HepG2 (cell line): Measurements from ENCODE around the gene GRIK5. TPM values are rescaled to one million over a fixed set of nuclear protein-coding genes. Genes with fewer than 3 reads are reported as not detected.

Source experiments
- ATAC-seq: fragments of 200-7000 bp; cut with Tn5 transposase; 3 replicates; pipeline ENCODE4 v1.9.1; 2020; ENCODE audit warnings: mild to moderate bottlenecking, moderate library complexity
- BruUV-seq: library from RNA; stranded (reverse); fragments of 400-500 nt; replicated peaks from 2 replicates; lab custom pipeline; 2021; lab: Mats Ljungman, UMichigan
- CTCF ChIA-PET: fragments of 300-600 bp; formaldehyde crosslinking; extraction: SDS; loops from one replicate; lab custom pipeline; 2021; ENCODE audit warnings: low total read pairs, inconsistent platforms, low intra/inter-chr PET ratio; lab: Yijun Ruan, JAX
- POLR2A ChIA-PET: fragments of 350-600 bp; sonication (Branson Sonifier 250); formaldehyde crosslinking; loops from one replicate; lab custom pipeline; 2020; ENCODE audit warnings: antibody characterized with exemption, inconsistent platforms; lab: Yijun Ruan, JAX
- DNase-seq: peaks from one replicate; pipeline ENCODE4 v3.0.0-alpha.2; 2015; ENCODE audit warnings: low spot score
- FAIRE-seq: peaks from 3 replicates; lab custom pipeline; 2011; peaks lifted over from hg19 to GRCh38; lab: Jason Lieb, UNC
- H2AFZ ChIP-seq: one replicate; pipeline ENCODE4 v1.6.1; 2011; ENCODE audit warnings: low read length, inconsistent platforms
- H3K27ac ChIP-seq: fragments of 300-600 bp; 3 replicates; pipeline ENCODE4 v1.8.0; 2011; ENCODE audit warnings: mixed run types, mild to moderate bottlenecking, mixed read lengths, low read length, inconsistent platforms; ENCODE audit not compliant: insufficient read depth; ENCODE audit errors: extremely low read length
- H3K27me3 ChIP-seq, 2 experiments: fragments of 200-600 bp in 1 of 2; 2 replicates in 1 of 2; 3 replicates in 1 of 2; pipeline versions ENCODE4 v1.6.0 to v1.8.0; 2011; ENCODE audit warnings: low read length in 2 of 2, mild to moderate bottlenecking in 2 of 2, moderate library complexity in 2 of 2, inconsistent platforms in 1 of 2; ENCODE audit not compliant: insufficient read depth in 2 of 2, control insufficient read depth in 1 of 2
- H3K36me3 ChIP-seq, 2 experiments: fragments of 200-600 bp in 1 of 2; replicated peaks in 1 of 2; 2 replicates in 1 of 2; 3 replicates in 1 of 2; pipeline versions ENCODE4 v1.5.1 to v1.8.0; 2011; ENCODE audit warnings: low read length in 2 of 2, inconsistent platforms in 1 of 2; ENCODE audit not compliant: insufficient read depth in 2 of 2, control insufficient read depth in 1 of 2
- H3K4me1 ChIP-seq: 2 replicates; pipeline ENCODE4 v1.5.1; 2012; ENCODE audit warnings: low read length, inconsistent platforms; ENCODE audit not compliant: insufficient read depth
- H3K4me2 ChIP-seq: 2 replicates; pipeline ENCODE4 v1.6.0; 2011; ENCODE audit warnings: low read depth, low read length, inconsistent platforms
- H3K4me3 ChIP-seq, 3 experiments: fragments of 200-600 bp in 1 of 3; sonication (generic), shearing (Covaris generic) in 1 of 3; replicated peaks in 1 of 3; 2 replicates each; pipeline ENCODE4 v1.5.1; 2011 to 2016; ENCODE audit warnings: low read length in 3 of 3, inconsistent platforms in 2 of 3, low read depth in 2 of 3, mild to moderate bottlenecking in 2 of 3, control low read depth in 1 of 3, mixed read lengths in 1 of 3; ENCODE audit not compliant: insufficient read depth in 1 of 3
- H3K79me2 ChIP-seq: one replicate; pipeline ENCODE4 v1.6.1; 2011; ENCODE audit warnings: low read length, inconsistent platforms; ENCODE audit not compliant: insufficient read depth
- H3K9ac ChIP-seq: 2 replicates; pipeline ENCODE4 v1.6.0; 2011; ENCODE audit warnings: mild to moderate bottlenecking, low read depth, low read length, inconsistent platforms; ENCODE audit not compliant: insufficient read depth
- H3K9me3 ChIP-seq: 2 replicates; pipeline ENCODE4 v1.5.1; 2012; ENCODE audit warnings: mild to moderate bottlenecking, low read length
- H4K20me1 ChIP-seq: 2 replicates; pipeline ENCODE4 v1.6.0; 2011; ENCODE audit warnings: inconsistent platforms, mild to moderate bottlenecking, low read length, moderate library complexity; ENCODE audit not compliant: insufficient read depth
- ATF1 ChIP-seq: IDR thresholded peaks from 2 replicates; pipeline ENCODE4 v1.6.1; 2016; ENCODE audit warnings: mild to moderate bottlenecking, control low read depth
- CERS6 ChIP-seq: sonication (generic); formaldehyde crosslinking; IDR thresholded peaks from 2 replicates; pipeline ENCODE4 v1.5.0; 2020; ENCODE audit warnings: missing genetic modification reagents
- NFIC ChIP-seq: IDR thresholded peaks from 2 replicates; pipeline ENCODE4 v1.6.1; 2012; ENCODE audit warnings: mild to moderate bottlenecking, low read length, inconsistent platforms
- RFX5 ChIP-seq: IDR thresholded peaks from 2 replicates; pipeline ENCODE4 v1.6.1; 2011; ENCODE audit warnings: low read depth, low read length, improper control_type of control experiment
- ZNF207 ChIP-seq: fragments of 450-650 bp; IDR thresholded peaks from 2 replicates; pipeline ENCODE4 v1.6.1; 2016; ENCODE audit warnings: antibody characterized with exemption, borderline replicate concordance
- ZNF24 ChIP-seq: fragments of 450-650 bp; IDR thresholded peaks from 2 replicates; pipeline ENCODE4 v1.6.1; 2017; ENCODE audit warnings: antibody characterized with exemption, mild to moderate bottlenecking
- ZNF362 ChIP-seq: sonication (generic); formaldehyde crosslinking; IDR thresholded peaks from 2 replicates; pipeline ENCODE4 v1.4.0; 2020; ENCODE audit warnings: missing genetic modification reagents, mild to moderate bottlenecking, borderline replicate concordance
- ZNF503 ChIP-seq: sonication (generic); formaldehyde crosslinking; IDR thresholded peaks from 2 replicates; pipeline ENCODE4 v1.4.0; 2020; ENCODE audit warnings: missing genetic modification reagents
- ZNF615 ChIP-seq: sonication (generic); formaldehyde crosslinking; IDR thresholded peaks from 2 replicates; pipeline ENCODE4 v1.5.0; 2020; ENCODE audit warnings: mild to moderate bottlenecking, missing genetic modification reagents, borderline replicate concordance
- ZNF691 ChIP-seq: sonication (generic); formaldehyde crosslinking; IDR thresholded peaks from 2 replicates; pipeline ENCODE4 v1.4.0; 2020; ENCODE audit warnings: missing genetic modification reagents, low read depth, mild to moderate bottlenecking, borderline replicate concordance
- ZNF703 ChIP-seq: sonication (generic); formaldehyde crosslinking; IDR thresholded peaks from 2 replicates; pipeline ENCODE4 v1.5.1; 2020; ENCODE audit warnings: missing genetic modification reagents, mild to moderate bottlenecking, moderate library complexity, borderline replicate concordance
- ZNF816 ChIP-seq: sonication (generic); formaldehyde crosslinking; IDR thresholded peaks from 2 replicates; pipeline ENCODE4 v1.8.0; 2022; ENCODE audit warnings: missing genetic modification reagents, mild to moderate bottlenecking, borderline replicate concordance
- ZSCAN29 ChIP-seq: sonication (generic); formaldehyde crosslinking; conservative IDR thresholded peaks from 2 replicates; pipeline ENCODE4 v1.4.0; 2020; ENCODE audit warnings: mild to moderate bottlenecking, missing genetic modification reagents
- WGBS: methylation state at CpG from one replicate; pipeline ENCODE4 v1.1.6; 2017; ENCODE audit warnings: low lambda C conversion rate; 5-methylcytosine and 5-hydroxymethylcytosine counted together
- in situ Hi-C: cut with HindIII; loops from 2 replicates; pipeline ENCODE4 v1.10.0; 2017; ENCODE audit warnings: low pct_unique_long_range_greater_than_20kb; ENCODE audit not compliant: extremely low pct_ligation_motif_present
- intact Hi-C: fragments of 100-400 bp; cut with micrococcal nuclease; formaldehyde crosslinking; loops from one replicate; pipeline ENCODE4 v1.10.0; 2022; ENCODE audit not compliant: unreplicated experiment
- polyA plus RNA-seq, 8 experiments: library from polyadenylated mRNA; depleted of rRNA in 3 of 8; stranded (reverse) in 7 of 8; unstranded in 1 of 8; fragments of >200 nt; fragmentation: Illumina TruSeq in 4 of 8; extraction: Trizol in 4 of 8; gene quantifications; 2 replicates each; pipeline versions ENCODE4 v1.2.1 to v1.2.3, GENCODE V29; 2011 to 2016; ENCODE audit warnings: low read depth in 4 of 8, missing spikeins in 1 of 8, mixed read lengths in 1 of 8; ENCODE audit not compliant: insufficient read depth in 1 of 8
- total RNA-seq, 5 experiments: library from RNA; depleted of rRNA; stranded (reverse); fragments of >200 nt; fragmentation: Illumina TruSeq; extraction: Trizol; gene quantifications; 2 replicates each; pipeline ENCODE4 v1.2.3, GENCODE V29; 2016; ENCODE audit warnings: low read depth in 1 of 5

The GRIK5 gene
- total and polyA plus RNA-seq, 2 of the 13 experiments (the other 11 are each of a cell fraction or from before 2014, with no cell fraction given), result not detected

GRCh38 chr19:42066075-42066754 lies 3.8 kb downstream of the GRIK5 start (continued):
- peak; percentile 92 for TF ChIP-seq RFX5
- TF ChIP-seq, all 625 proteins: peak for 2

GRCh38 chr19:42065511-42065910 lies 4.5 kb downstream of the GRIK5 start:
- BruUV-seq, result no TSS peak
- Histone ChIP-seq H3K36me3 (no peaks in the 10 kb centered on the region), H4K20me1 (no peaks in the 10 kb centered on the region), H3K4me2 (no peak overlapping the region), H3K4me3 (no peak overlapping the region), H2AFZ (no peak overlapping the region), H3K27ac (no peak overlapping the region), H3K9ac (no peak overlapping the region), H3K79me2 (no peaks in the 10 kb centered on the region), H3K27me3 (peaks cover 14 to 50% of the 10 kb centered on the region in 2 experiments), H3K9me3 (no peaks in the 10 kb centered on the region), H3K4me1 (no peaks in the 10 kb centered on the region)
- DNase-seq, result no peak
- no peak for ATAC-seq
- WGBS, result no CpG with 5 or more reads among the region's 9 CpGs
- CTCF ChIA-PET, result no interaction called here
- intact Hi-C loops, result no loop called here
- POLR2A ChIA-PET, result interaction anchor here (0.7 kb wide), 1 partner anchor 8 kb away, joined by 3 read pairs; no protein-coding TSS in a partner anchor
- in situ Hi-C loops, result no loop called here
- FAIRE-seq, result no peak
- TF ChIP-seq CERS6 (no peak), ZNF207 (no peak), ATF1 (no peak), ZNF362 (no peak), ZNF503 (no peak), ZSCAN29 (CRISPR knock-in tag) (no peak), ZNF703 (CRISPR knock-in tag) (no peak), ZNF691 (CRISPR knock-in tag) (no peak), ZNF24 (no peak), NFIC (no peak), ZNF816 (no peak), ZNF615 (CRISPR knock-in tag) (no peak)
